COLO668 (cell line): ENCODE measurements around the gene CHRM2.
"Not testable (repeated sequence)": the region's sequence is repeated elsewhere in the genome, so short reads cannot be mapped to it uniquely, and the experiment has no call there.

ENCODE experiments used
- DNase-seq: peaks from one replicate; lab custom pipeline; 2025; ENCODE audit not compliant: unreplicated experiment; lab: John Stamatoyannopoulos, UW

Gene CHRM2

GRCh38 chr7:136868496-136869000 lies at the start of gene CHRM2:
TSS of gene CHRM2 (plus strand) at chr7:136868652. CDS start at chr7:137014866, 146,214 bp downstream.
- DNase-seq: no peak

DNA sequence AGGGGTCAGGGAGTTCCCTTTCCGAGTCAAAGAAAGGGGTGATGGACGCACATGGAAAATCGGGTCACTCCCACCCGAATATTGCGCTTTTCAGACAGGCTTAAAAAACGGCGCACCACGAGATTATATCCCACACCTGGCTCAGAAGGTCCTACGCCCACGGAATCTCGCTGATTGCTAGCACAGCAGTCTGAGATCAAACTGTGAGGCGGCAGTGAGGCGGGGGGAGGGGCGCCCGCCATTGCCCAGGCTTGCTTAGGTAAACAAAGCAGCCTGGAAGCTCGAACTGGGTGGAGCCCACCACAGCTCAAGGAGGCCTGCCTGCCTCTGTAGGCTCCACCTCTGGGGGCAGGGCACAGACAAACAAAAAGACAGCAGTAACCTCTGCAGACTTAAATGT lies 37.1 kb upstream of the CHRM2 start:
- not testable (repeated sequence) for DNase-seq

GRCh38 chr7:136845899-136846465 lies 22.5 kb upstream of the CHRM2 start:
- DNase-seq: no peak

DNA sequence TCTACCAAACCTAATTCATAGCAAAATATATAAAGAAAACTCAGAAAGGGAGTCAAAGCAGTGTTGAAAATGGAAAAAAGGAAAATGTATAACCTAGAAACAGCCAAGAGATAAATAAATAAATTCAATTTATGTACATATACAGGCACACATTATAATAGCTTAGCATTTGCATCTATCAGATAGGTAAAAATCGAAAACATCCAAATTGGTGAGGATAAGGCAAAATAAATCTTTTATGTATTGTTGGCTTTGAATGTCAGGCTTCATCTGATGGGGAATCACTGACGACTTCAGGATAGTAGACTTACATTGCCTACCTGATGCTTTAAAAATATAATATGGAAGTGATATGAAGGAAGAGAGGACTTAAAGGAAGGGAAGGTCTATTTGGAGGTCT lies 20.6 kb upstream of the CHRM2 start:
- no peak for DNase-seq

DNA sequence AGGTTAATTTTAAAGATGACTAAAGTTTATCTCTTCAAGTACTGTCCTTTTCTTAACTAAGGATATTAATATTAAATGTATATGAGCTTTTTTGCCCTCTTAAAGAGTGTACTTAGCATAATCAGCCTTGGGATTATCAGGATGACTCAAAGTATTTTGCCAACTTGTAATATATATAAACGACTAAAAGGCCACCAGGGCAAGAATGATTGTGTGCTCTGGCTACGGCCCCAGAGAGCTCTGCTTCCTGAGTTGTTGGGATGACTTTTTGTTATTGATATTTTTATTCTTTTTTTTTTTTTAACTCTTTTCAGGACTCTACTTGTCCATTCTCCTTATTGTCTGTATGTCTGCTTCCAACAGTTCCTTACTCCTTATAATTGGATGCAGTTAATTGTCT lies 14.8 kb upstream of the CHRM2 start:
- DNase-seq: no peak

DNA sequence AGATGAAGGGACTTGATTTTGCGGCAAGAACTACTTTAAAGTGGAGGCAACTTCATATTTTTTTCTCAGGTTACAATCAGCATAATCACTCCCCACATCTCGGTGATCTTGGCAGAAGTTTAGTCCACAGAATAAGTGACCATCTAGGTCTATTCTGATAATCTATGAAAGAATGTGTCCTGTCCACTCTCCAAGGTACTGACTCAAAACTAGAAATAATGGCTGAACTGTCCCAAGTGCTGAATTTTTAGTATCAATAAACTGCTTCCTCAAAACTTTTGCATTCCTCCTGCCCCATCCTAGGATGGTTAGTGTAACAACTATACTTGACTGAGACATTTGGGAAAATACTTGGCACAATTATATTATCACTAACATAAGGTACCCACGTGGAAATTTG lies 10.9 kb upstream of the CHRM2 start:
- DNase-seq: no peak

GRCh38 chr7:136859803-136860202 lies 8.6 kb upstream of the CHRM2 start:
- DNase-seq: no peak

DNA sequence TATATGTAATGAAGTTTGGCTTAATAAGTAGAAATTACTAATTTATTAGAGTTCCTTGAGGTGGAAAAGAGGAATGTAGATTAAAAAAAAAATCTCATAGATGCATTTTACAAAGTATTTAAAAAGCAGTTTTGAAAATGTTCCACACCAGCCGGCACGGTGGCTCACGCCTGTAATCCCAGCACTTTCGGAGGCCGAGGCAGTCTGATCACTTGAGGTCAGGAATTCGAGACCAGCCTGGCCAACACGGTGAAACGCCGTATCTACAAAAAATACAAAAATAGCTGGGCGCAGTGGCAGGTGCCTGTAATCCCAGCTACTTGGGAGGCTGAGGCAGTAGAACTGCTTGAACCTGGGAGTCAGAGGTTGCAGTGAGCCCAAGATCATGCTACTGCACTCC lies 3.2 kb upstream of the CHRM2 start:
- DNase-seq: no peak

DNA sequence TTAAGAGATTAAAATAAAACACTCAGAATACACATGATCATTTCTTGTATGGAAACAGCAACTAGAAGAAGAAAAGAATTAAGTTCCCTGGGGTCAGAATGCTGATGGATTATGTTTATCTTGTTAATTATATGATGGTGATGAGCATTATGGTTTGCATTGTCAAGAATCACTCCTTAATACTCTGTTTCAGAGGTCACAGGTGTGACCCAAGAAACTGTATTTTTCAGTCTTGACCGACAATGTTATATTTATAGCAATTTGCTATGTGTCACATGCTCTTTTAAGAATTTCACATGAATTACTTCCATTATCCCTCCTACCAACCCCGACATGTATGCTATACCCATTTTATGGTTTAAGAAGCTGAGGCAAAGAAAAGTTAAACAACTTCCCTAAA lies 2.7 kb upstream of the CHRM2 start:
- no peak for DNase-seq

DNA sequence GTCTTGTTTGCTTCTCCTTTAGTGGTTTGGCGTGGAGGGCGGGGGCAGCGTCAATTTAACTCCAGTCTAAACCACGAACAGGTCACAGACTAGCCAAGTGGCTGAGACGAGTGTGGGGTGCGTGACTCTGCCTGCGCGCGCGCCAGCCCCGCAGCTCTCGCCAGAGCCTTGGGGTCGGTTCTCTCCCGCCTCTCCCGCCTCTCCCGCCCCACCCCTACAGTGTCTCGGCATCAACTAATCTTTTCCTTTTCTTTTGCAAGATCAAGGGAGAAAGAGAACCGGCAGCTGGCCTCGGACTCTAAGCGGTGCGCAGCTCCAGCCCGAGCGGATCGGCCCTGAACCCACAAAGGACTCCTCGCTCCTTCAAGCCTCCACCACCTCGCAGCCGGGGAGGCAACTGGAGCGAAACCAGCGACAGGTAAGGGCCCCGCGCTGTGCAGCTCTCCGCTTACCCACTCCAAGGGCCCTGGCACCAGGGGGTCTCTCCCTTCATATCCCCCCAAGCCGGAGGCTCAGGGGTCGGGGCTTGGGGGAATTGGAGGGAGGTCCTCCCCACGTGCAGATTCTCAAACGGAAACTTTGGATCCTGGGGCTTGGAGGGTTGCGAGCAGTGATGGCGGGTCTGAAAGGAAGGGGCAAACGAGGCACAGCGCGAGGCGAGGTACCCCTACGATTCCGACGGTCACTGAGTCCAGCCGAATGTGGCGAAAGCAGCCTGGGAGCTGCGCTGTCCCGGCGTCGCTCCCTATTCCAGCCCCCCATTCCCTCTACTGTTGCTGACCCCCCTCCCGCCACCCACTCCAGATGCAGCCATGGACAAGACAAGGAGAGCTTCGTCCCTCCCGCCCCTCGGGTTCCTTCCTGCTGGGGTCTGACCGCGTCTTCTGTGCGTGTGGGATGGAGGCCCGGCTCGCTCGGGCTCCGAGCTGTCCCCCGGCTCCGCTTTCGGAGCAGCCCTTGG lies 829 bp downstream of the CHRM2 start:
- DNase-seq: no peak

GRCh38 chr7:136869991-136870865 lies 1.8 kb downstream of the CHRM2 start:
- DNase-seq: no peak

- DNase-seq: no peak
Measured at GRCh38 chr7:136870866-136871487, 2.5 kb downstream of the CHRM2 start.

DNA sequence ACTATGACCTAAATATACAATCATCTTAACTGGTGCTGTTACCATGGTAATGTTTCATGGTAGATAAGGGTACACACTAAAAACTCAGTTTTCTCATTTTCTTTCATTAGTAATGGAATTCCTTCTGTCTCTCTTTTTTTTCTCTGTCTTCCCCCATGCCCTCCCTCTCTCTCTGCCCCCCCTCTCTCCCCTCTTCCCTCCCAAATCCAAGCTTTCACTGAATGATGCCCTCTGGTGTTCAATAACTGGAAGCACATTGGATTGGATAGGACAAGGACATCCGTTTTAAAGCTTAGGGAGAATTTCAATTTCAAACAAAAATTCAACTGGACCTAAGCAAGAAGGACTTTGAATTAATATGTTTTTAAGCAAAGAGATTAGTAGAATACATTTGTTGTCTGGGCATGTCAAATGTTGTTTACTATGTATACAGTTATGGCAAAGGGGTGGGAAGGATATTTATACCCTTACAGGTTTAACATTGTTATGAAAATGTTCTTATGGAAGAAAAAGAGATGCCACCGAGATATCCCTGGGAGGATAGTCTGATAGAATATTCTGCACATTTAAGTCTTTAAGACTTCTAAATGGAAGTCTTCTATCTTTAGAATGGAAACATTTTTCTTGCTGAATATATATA lies 6.1 kb downstream of the CHRM2 start:
- DNase-seq: no peak

GRCh38 chr7:136877509-136877908 lies 9.1 kb downstream of the CHRM2 start:
- no peak for DNase-seq

DNA sequence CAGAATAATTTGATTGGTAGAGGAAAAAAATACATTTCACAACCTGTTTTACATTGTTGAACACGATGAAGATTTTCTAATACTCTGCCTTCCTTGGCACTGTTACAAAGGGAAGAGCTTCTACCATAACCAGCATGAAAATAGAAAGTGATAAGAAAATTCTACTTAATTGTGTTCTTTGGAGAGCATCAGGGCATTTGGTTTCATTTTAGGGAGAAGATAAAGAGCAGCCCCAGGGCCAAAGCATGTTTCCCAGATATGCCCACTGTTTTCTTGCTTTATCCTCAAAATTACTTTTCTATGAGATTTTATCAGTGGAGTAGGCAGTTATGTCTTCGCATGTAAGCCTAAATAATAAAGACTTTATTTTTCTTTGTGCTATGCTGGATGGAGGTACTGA lies 9.5 kb downstream of the CHRM2 start:
- DNase-seq: no peak

DNA sequence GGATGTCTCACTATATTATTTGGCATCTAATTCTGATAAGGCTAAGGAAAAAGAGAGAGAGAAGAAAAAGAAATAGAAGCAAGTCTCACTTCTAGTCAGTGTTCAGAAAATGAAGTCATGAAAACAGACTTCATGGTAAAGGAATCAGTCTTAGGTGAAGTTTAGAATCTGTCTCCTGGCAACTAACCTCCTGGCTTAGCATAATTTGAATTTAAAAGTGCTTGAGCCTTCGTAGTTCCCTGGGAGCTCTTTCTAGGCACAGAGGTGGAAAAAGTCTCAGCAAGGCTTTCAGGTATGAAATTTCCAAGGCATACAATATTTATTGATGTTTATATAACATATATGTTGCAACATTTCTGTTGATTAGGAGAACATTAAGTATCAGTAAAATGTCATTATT lies 10.4 kb downstream of the CHRM2 start:
- no peak for DNase-seq

DNA sequence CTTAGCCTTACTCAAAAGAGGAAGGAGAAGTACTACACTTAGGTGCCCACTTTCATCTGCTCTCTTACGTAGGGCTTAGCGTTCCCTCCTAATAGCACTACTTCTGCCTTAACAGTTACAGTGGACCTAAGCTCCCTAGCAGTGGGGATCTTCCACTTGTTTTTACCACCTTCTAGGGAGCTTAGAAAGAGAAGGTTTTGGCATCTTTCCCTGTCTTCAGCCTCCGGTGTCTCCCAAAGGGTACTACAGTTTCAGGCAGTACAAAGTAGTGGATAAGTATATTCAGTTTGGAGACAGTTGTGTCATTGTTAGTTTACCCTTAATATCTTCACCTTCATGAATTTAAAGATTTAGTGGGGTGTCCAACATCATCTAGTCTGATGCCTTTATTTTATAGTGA lies 14.6 kb downstream of the CHRM2 start:
- DNase-seq: no peak

DNA sequence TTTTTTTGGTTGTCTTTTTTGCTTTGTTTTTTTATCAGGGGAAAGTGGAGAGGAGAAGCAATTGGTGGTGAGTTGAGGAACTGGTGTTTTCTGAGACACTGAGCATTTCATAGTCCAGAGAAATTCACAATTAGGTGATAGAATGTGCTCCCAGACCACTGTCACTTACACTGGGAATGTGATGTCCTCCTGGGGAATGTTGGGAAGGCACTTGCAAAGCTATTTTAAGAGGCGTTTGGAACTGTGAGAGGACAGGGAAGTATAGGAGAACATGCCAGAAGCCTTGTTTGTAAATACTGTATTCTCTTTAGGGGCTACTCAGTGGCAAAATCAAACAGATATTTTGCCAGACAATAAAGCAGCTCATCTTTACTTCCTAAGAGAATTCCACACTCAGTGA lies 16.0 kb downstream of the CHRM2 start:
- DNase-seq: no peak

DNA sequence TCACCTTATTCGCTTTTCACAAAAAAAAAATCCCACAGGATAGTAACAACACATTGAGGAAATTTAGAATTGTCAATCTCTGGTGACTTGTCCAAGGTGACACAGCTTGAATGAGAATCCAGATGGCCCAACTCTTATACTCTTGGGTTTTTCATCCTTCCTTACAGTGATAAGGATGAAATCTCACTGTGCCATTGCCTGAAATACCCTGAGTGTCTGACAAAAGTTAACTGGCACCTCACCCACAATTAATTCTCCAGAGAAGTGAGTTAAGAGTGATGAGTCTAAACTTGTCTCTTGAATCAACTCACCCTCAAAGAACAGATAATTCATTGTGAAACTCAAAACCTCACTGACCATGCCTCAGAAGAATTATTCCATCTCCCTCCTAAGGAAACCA lies 18.9 kb downstream of the CHRM2 start:
- no peak for DNase-seq

- no peak for DNase-seq
Measured at GRCh38 chr7:136890399-136890798, 21.9 kb downstream of the CHRM2 start.
